Keratinocyte (primary cell): ENCODE data around the gene PPP1R3C.

ENCODE experiments used
- CTCF ChIP-seq, 3 experiments: IDR thresholded peaks in 1 of 3; conservative IDR thresholded peaks in 1 of 3; optimal IDR thresholded peaks in 1 of 3; 2 replicates in 2 of 3; 3 replicates in 1 of 3; pipeline versions ENCODE3 to v1.5.1; 2011; ENCODE audit warnings: low read length in 3 of 3, mild to moderate bottlenecking in 3 of 3, moderate library complexity in 2 of 3, control low read depth in 1 of 3, inconsistent platforms in 1 of 3; ENCODE audit not compliant: insufficient read depth in 2 of 3; ENCODE audit errors: extremely low read depth in 1 of 3
- EZH2 ChIP-seq: IDR thresholded peaks from one replicate; pipeline ENCODE4 v1.6.1; 2012; ENCODE audit warnings: inconsistent platforms, mild to moderate bottlenecking, low read length, moderate library complexity

GRCh38 chr10:91591797-91592174 is 41.1 kb downstream of the PPP1R3C start:
- TF ChIP-seq CTCF (optimal IDR thresholded peaks at IDR 0.05 in 1 of 3, IDR thresholded peaks at IDR 0.05 in 1 of 3, conservative IDR thresholded peaks at IDR 0.05 in 1 of 3; ENCODE audit: extremely low read depth in 1 of 3, insufficient read depth in 2 of 3, low read length in 3 of 3) (no peak), EZH2 (no peak)
